HepG2 (cell line): Measurements from ENCODE around the gene NRSN2. TPM values are rescaled to one million over a fixed set of nuclear protein-coding genes. Genes with fewer than 3 reads are reported as not detected.
A peak's percentile ranks its signal among the peaks of the same experiment; 100 is the strongest.

Experiments used
- ARNTL ChIP-seq: sonication (generic); formaldehyde crosslinking; IDR thresholded peaks from 2 replicates; pipeline ENCODE4 v1.4.0; 2020; ENCODE audit warnings: mild to moderate bottlenecking, missing genetic modification reagents
- ATF1 ChIP-seq: IDR thresholded peaks from 2 replicates; pipeline ENCODE4 v1.6.1; 2016; ENCODE audit warnings: mild to moderate bottlenecking, control low read depth
- CBX1 ChIP-seq: IDR thresholded peaks from one replicate; pipeline ENCODE4 v1.6.1; 2016; ENCODE audit warnings: antibody characterized with exemption, low read depth
- DZIP1 ChIP-seq: sonication (generic); formaldehyde crosslinking; IDR thresholded peaks from 2 replicates; pipeline ENCODE4 v1.5.0; 2020; ENCODE audit warnings: mild to moderate bottlenecking, missing genetic modification reagents
- FOXA3 ChIP-seq: IDR thresholded peaks from 2 replicates; pipeline ENCODE4 v1.6.1; 2016; ENCODE audit warnings: missing genetic modification reagents, missing compliant biosample characterization
- MED13 ChIP-seq: sonication (generic); formaldehyde crosslinking; IDR thresholded peaks from 2 replicates; pipeline ENCODE4 v1.5.0; 2020; ENCODE audit warnings: missing genetic modification reagents
- NCOA5 ChIP-seq: sonication (generic); formaldehyde crosslinking; IDR thresholded peaks from 2 replicates; pipeline ENCODE4 v1.4.0; 2020; ENCODE audit warnings: missing genetic modification reagents
- NCOR1 ChIP-seq: fragments of 200-600 bp; sonication (generic); IDR thresholded peaks from 2 replicates; pipeline ENCODE4 v1.7.0; 2017; ENCODE audit warnings: antibody characterized with exemption, low read length, borderline replicate concordance
- NFATC3 ChIP-seq: sonication (generic); formaldehyde crosslinking; IDR thresholded peaks from 2 replicates; pipeline ENCODE4 v1.5.1; 2020; ENCODE audit warnings: mild to moderate bottlenecking, missing genetic modification reagents
- RERE ChIP-seq: IDR thresholded peaks from 2 replicates; pipeline ENCODE4 v1.6.1; 2016; ENCODE audit warnings: low read depth, missing genetic modification reagents, missing compliant biosample characterization
- SMYD3 ChIP-seq: sonication (generic); formaldehyde crosslinking; IDR thresholded peaks from 2 replicates; pipeline ENCODE4 v1.8.1; 2023; ENCODE audit warnings: mild to moderate bottlenecking, missing genetic modification reagents
- SOX6 ChIP-seq, 2 experiments: fragments of 450-650 bp in 1 of 2; sonication (generic) in 1 of 2; formaldehyde crosslinking in 1 of 2; IDR thresholded peaks; 2 replicates each; pipeline versions ENCODE4 v1.4.0 to v1.6.1; 2017 to 2020; ENCODE audit warnings: antibody characterized with exemption in 1 of 2, mild to moderate bottlenecking in 1 of 2, missing genetic modification reagents in 1 of 2
- ZHX2 ChIP-seq, 2 experiments: sonication (generic) in 1 of 2; formaldehyde crosslinking in 1 of 2; IDR thresholded peaks; 2 replicates each; pipeline versions ENCODE4 v1.6.1 to v1.9.0; 2014 to 2022; ENCODE audit warnings: antibody characterized with exemption in 1 of 2, borderline replicate concordance in 1 of 2, inconsistent platforms in 1 of 2, low read depth in 1 of 2, missing genetic modification reagents in 1 of 2
- ZNF143 ChIP-seq: sonication (generic); formaldehyde crosslinking; IDR thresholded peaks from 2 replicates; pipeline ENCODE4 v1.4.0; 2020; ENCODE audit warnings: missing genetic modification reagents
- ZNF549 ChIP-seq: sonication (generic); formaldehyde crosslinking; IDR thresholded peaks from 2 replicates; pipeline ENCODE4 v1.5.0; 2020; ENCODE audit warnings: missing genetic modification reagents
- ZNF772 ChIP-seq: sonication (generic); formaldehyde crosslinking; IDR thresholded peaks from 2 replicates; pipeline ENCODE4 v1.5.0; 2020; ENCODE audit warnings: mild to moderate bottlenecking, missing genetic modification reagents
- polyA plus RNA-seq, 8 experiments: library from polyadenylated mRNA; depleted of rRNA in 3 of 8; stranded (reverse) in 7 of 8; unstranded in 1 of 8; fragments of >200 nt; fragmentation: Illumina TruSeq in 4 of 8; extraction: Trizol in 4 of 8; gene quantifications; 2 replicates each; pipeline versions ENCODE4 v1.2.1 to v1.2.3, GENCODE V29; 2011 to 2016; ENCODE audit warnings: low read depth in 4 of 8, missing spikeins in 1 of 8, mixed read lengths in 1 of 8; ENCODE audit not compliant: insufficient read depth in 1 of 8
- total RNA-seq, 5 experiments: library from RNA; depleted of rRNA; stranded (reverse); fragments of >200 nt; fragmentation: Illumina TruSeq; extraction: Trizol; gene quantifications; 2 replicates each; pipeline ENCODE4 v1.2.3, GENCODE V29; 2016; ENCODE audit warnings: low read depth in 1 of 5

Gene NRSN2
- total and polyA plus RNA-seq, 2 of the 13 experiments (the other 11 are each of a cell fraction or from before 2014, with no cell fraction given): 32.3 to 49.4 TPM

- TF ChIP-seq ZHX2 (IDR thresholded peaks at IDR 0.05; ENCODE audit: low read depth): no peak
- no peak for TF ChIP-seq ZHX2 (CRISPR knock-in tag; IDR thresholded peaks at IDR 0.05; ENCODE audit: borderline replicate concordance)
- no peak for TF ChIP-seq RERE
- no peak for TF ChIP-seq SOX6 (IDR thresholded peaks at IDR 0.05)
- TF ChIP-seq SOX6 (CRISPR knock-in tag; IDR thresholded peaks at IDR 0.05): peak; percentile 51; the same call in 1 of the 2 replicates
- no peak; the same call in 1 of the 2 replicates for TF ChIP-seq DZIP1
- TF ChIP-seq ATF1: no peak
- TF ChIP-seq MED13 (CRISPR knock-in tag): no peak
- no peak for TF ChIP-seq NFATC3 (CRISPR knock-in tag)
- no peak for TF ChIP-seq SMYD3 (CRISPR knock-in tag)
- no peak for TF ChIP-seq NCOR1
- no peak for TF ChIP-seq ARNTL (CRISPR knock-in tag)
- TF ChIP-seq FOXA3 (CRISPR knock-in tag): no peak
- no peak; the same call in 1 of the 2 replicates for TF ChIP-seq ZNF772 (CRISPR knock-in tag)
- no peak for TF ChIP-seq CBX1
- TF ChIP-seq ZNF143 (CRISPR knock-in tag): no peak
- TF ChIP-seq ZNF549 (CRISPR knock-in tag): no peak
- no peak for TF ChIP-seq NCOA5 (CRISPR knock-in tag)
Observed at GRCh38 chr20:373171-373890, 26.4 kb downstream of the NRSN2 start (continued).
